Gastrocnemius medialis (tissue), 4 donors: ENCODE measurements around the gene HOXB6.

Experiments used
- POLR2A ChIP-seq, 2 donors: fragments of 450-650 bp; IDR thresholded peaks; one replicate each; pipeline ENCODE4 v1.6.1; 2017; ENCODE audit warnings: antibody characterized with exemption in 2 of 2, mild to moderate bottlenecking in 2 of 2, moderate library complexity in 2 of 2
- TF ChIP-seq, protein P1 (sequence below), 5 experiments: fragments of 450-650 bp in 3 of 5; fragments of 200-600 bp in 2 of 5; sonication (generic) in 2 of 5; IDR thresholded peaks in 4 of 5; conservative IDR thresholded peaks in 1 of 5; 1 replicate in 4 of 5; 2 replicates in 1 of 5; pipeline ENCODE4 v1.5.1; 2016 to 2019; ENCODE audit warnings: antibody characterized with exemption in 5 of 5, mild to moderate bottlenecking in 3 of 5, moderate library complexity in 3 of 5

DNA sequence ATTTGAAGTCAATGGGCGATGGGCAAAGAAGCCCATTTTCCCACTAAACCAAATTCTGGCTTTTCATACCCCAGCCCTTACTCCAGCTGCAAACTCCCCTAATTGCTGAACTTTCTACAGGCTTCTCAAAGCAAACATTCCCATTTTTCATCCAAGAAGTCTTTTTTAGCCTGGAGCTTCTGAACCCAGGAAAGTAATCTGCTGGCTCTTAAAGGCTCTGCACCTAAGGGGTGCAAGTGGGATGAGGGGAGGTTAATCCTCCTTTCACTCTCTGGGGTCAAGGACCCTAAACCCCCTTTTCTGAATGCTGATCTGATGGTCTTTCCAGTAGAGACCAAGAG is 3.7 kb upstream of the HOXB6 start:
- TF ChIP-seq, protein P1, sequence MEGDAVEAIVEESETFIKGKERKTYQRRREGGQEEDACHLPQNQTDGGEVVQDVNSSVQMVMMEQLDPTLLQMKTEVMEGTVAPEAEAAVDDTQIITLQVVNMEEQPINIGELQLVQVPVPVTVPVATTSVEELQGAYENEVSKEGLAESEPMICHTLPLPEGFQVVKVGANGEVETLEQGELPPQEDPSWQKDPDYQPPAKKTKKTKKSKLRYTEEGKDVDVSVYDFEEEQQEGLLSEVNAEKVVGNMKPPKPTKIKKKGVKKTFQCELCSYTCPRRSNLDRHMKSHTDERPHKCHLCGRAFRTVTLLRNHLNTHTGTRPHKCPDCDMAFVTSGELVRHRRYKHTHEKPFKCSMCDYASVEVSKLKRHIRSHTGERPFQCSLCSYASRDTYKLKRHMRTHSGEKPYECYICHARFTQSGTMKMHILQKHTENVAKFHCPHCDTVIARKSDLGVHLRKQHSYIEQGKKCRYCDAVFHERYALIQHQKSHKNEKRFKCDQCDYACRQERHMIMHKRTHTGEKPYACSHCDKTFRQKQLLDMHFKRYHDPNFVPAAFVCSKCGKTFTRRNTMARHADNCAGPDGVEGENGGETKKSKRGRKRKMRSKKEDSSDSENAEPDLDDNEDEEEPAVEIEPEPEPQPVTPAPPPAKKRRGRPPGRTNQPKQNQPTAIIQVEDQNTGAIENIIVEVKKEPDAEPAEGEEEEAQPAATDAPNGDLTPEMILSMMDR (IDR thresholded peaks at IDR 0.05 in 4 of 5, conservative IDR thresholded peaks at IDR 0.05 in 1 of 5) = no peak
- TF ChIP-seq POLR2A (IDR thresholded peaks at IDR 0.05) = no peak
